GM19035 (cell line): ENCODE measurements around the gene TBC1D8.
"Not testable (repeated sequence)": the region's sequence is repeated elsewhere in the genome, so short reads cannot be mapped to it uniquely, and the experiment has no call there.

Experiments used
- ATAC-seq: cut with Tn5 transposase; IDR thresholded peaks from one replicate; pipeline ENCODE4 v1.9.1; 2021; ENCODE audit not compliant: unreplicated experiment

Gene TBC1D8

GRCh38 chr2:101151146-101151858, at the start of gene TBC1D8:
TBC1D8 (minus strand) TSS chr2:101151382; CDS start chr2:101151253, 129 bp downstream.
- peak; percentile 78 for ATAC-seq

DNA sequence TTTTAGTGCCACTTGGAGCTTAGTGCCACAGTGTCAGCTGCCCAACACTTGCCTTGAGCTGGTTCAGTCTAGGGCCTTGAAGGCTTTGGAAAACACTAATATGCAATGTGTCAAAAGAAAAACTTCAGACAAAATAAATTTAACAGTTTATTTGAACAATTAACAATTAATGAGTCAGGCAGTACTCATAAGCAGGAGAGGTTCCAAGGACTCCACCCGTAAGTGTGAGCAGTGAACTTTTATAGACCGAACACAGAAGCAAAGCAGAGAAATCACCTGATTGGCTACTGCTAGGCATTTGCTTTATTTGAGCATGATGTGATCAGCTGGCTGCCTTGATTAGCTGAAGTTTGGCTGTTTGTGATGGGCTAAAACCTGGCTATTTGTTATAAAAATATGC, 49.5 kb upstream of the TBC1D8 start:
- ATAC-seq, result no peak

DNA sequence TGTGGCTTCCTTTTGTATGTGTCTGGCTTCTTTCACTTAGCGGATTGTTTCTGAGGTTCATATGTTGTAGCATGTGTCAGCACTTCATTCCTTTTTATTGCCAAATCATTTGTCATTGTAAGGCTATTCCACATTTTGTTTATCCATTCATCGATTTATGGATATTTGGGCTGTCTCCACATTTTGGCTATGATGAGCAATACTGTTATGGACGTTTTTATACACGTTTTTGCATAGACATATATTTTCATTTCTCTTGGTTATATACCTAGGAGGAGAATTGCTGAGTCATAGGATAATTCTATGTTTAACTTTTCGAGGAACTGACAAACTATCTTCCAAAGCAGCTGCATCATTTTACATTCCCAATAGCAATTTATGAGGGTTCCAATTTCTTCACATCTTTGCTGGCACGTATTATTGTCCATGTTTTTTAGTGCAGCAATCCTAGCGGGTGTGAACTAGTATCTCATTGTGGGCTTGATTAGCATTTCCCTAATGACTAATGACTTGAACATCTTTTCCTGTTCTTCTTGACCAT, 48.1 kb upstream of the TBC1D8 start:
- no peak for ATAC-seq

GRCh38 chr2:101197814-101198213, 46.6 kb upstream of the TBC1D8 start:
- ATAC-seq, result no peak

- ATAC-seq, result no peak
These were observed 46.1 kb upstream of the TBC1D8 start for GRCh38 chr2:101197215-101197745.

- no peak for ATAC-seq
These were observed 44.9 kb upstream of the TBC1D8 start for GRCh38 chr2:101195871-101196661.

- no peak for ATAC-seq
These were observed 41.9 kb upstream of the TBC1D8 start for GRCh38 chr2:101193033-101193626.

GRCh38 chr2:101190747-101191516, 39.8 kb upstream of the TBC1D8 start:
- ATAC-seq, result no peak

- ATAC-seq, result no peak
These were observed 37.7 kb upstream of the TBC1D8 start for GRCh38 chr2:101188683-101189405.

GRCh38 chr2:101187131-101187530, 35.9 kb upstream of the TBC1D8 start:
- ATAC-seq, result no peak

DNA sequence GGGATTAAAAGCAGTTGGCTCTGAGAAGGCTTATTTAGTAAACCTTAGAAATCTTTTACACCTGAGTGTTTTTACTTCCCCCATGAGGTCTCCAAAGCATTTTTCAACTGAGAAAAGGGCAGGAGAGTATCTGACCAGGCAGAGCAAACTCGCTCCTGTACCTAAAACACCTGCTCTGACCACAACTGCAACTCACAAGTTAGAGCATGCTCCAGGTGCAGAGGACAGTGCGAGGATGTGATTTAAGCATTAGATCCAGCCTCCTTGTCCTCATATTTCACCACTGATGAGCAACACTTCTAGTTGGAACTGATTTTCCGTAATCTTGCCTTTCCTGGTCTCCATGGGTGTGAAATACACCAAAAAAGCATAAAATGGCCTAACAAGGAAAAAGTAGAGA, 34.5 kb upstream of the TBC1D8 start:
- no peak for ATAC-seq

GRCh38 chr2:101185085-101185484, 33.9 kb upstream of the TBC1D8 start:
- ATAC-seq, result no peak

- no peak for ATAC-seq
These were observed 28.8 kb upstream of the TBC1D8 start for GRCh38 chr2:101179982-101180381.

GRCh38 chr2:101176803-101177202, 25.6 kb upstream of the TBC1D8 start:
- no peak for ATAC-seq

- ATAC-seq, result no peak
These were observed 24.8 kb upstream of the TBC1D8 start for GRCh38 chr2:101175991-101176390.

- no peak for ATAC-seq
These were observed 22.6 kb upstream of the TBC1D8 start for GRCh38 chr2:101173707-101174295.

DNA sequence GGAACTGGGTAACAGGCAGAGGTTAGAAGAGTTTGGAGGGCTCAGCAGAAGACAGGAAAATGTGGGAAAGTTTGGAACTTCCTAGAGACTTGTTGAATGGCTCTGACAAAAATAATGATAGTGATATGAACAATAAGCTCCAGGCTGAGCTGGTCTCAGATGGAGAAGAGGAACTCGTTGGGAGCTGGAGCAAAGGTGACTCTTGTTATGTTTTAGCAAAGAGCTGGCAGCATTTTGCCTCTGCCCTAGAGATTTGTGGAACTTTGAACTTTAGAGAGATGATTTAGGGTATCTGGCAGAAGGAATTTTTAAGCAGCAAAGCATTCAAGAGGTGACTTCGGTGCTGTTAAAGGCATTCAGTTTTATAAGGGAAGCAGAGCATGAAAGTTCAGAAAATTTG, 18.6 kb upstream of the TBC1D8 start:
- ATAC-seq, result not testable (repeated sequence)

GRCh38 chr2:101168706-101169105, 17.5 kb upstream of the TBC1D8 start:
- ATAC-seq, result no peak

- ATAC-seq, result not testable (repeated sequence)
These were observed 16.4 kb upstream of the TBC1D8 start for GRCh38 chr2:101167532-101167931.

DNA sequence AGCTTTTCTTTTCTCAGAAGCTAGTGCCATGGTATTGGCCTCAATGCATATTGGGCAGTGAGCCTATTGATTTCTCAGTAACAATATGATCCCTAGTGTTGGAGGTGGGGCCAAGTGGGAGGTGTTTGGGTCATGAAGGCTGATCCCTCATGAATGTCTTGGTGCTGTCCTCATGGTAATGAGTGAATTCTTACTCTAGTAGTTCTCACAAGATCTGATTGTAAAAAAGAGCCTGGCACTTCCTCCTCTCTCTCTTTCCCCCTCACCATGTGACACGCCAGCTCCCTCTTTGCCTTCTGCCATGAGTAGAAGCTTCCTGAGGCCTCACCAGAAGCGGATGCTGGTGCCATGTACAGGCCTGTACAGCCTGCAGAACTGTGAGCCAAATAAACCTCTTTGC, 12.8 kb upstream of the TBC1D8 start:
- ATAC-seq, result no peak
